MM.1S (cell line): ENCODE results near the gene GAL3ST1.

ENCODE experiments used
- DNase-seq: peaks from one replicate; pipeline ENCODE4 v3.0.0-alpha.2; 2015
- H2AFZ ChIP-seq: fragments of 300-600 bp; sonication (generic); 2 replicates; pipeline ENCODE4 v1.6.0; 2016; ENCODE audit warnings: antibody characterized with exemption, low read length
- H3F3A ChIP-seq: fragments of 300-600 bp; sonication (generic); 2 replicates; pipeline ENCODE4 v1.6.1; 2016; ENCODE audit warnings: mild to moderate bottlenecking, antibody characterized with exemption, low read length, moderate library complexity, mixed read lengths; ENCODE audit not compliant: insufficient read depth
- H3K27ac ChIP-seq: fragments of 300-600 bp; sonication (generic); 2 replicates; pipeline ENCODE4 v1.5.1; 2016; ENCODE audit warnings: mild to moderate bottlenecking, low read length
- H3K27me3 ChIP-seq: fragments of 300-600 bp; sonication (generic); replicated peaks from 2 replicates; pipeline ENCODE4 v1.6.0; 2016; ENCODE audit warnings: low read length; ENCODE audit not compliant: insufficient read depth
- H3K36me3 ChIP-seq: fragments of 300-600 bp; sonication (generic); replicated peaks from 2 replicates; pipeline ENCODE4 v1.6.1; 2016; ENCODE audit warnings: mild to moderate bottlenecking, low read length, mixed read lengths; ENCODE audit not compliant: insufficient read depth
- H3K4me1 ChIP-seq: fragments of 300-600 bp; sonication (generic); 2 replicates; pipeline ENCODE4 v1.6.1; 2016; ENCODE audit warnings: low read length, mixed read lengths
- H3K4me2 ChIP-seq: fragments of 300-600 bp; sonication (generic); 2 replicates; pipeline ENCODE4 v1.6.0; 2016; ENCODE audit warnings: low read depth, low read length
- H3K4me3 ChIP-seq: fragments of 300-600 bp; sonication (generic); 2 replicates; pipeline ENCODE4 v1.5.1; 2016; ENCODE audit warnings: low read length, mixed read lengths
- H3K79me2 ChIP-seq: fragments of 300-600 bp; sonication (generic); 2 replicates; pipeline ENCODE4 v1.6.1; 2016; ENCODE audit warnings: mixed run types, low read length, mixed read lengths
- H3K9ac ChIP-seq: fragments of 300-600 bp; sonication (generic); 2 replicates; pipeline ENCODE4 v1.6.1; 2016; ENCODE audit warnings: low read length, mixed read lengths
- H3K9me2 ChIP-seq: fragments of 300-600 bp; sonication (generic); replicated peaks from 2 replicates; pipeline ENCODE4 v1.6.1; 2016; ENCODE audit warnings: mild to moderate bottlenecking, low read length, mixed read lengths; ENCODE audit not compliant: insufficient read depth
- H3K9me3 ChIP-seq: fragments of 300-600 bp; sonication (generic); replicated peaks from 2 replicates; pipeline ENCODE4 v1.6.1; 2016; ENCODE audit warnings: mild to moderate bottlenecking, low read length, mixed read lengths; ENCODE audit not compliant: insufficient read depth
- H4K20me1 ChIP-seq: fragments of 300-600 bp; sonication (generic); 2 replicates; pipeline ENCODE4 v1.6.1; 2016; ENCODE audit warnings: mild to moderate bottlenecking, low read length, moderate library complexity, mixed read lengths; ENCODE audit not compliant: insufficient read depth
- CTCF ChIP-seq: fragments of 300-600 bp; sonication (generic); IDR thresholded peaks from 2 replicates; pipeline ENCODE4 v1.5.1; 2016; ENCODE audit warnings: antibody characterized with exemption, low read length, mixed read lengths
- EZH2 ChIP-seq: fragments of 300-600 bp; sonication (generic); optimal IDR thresholded peaks from 2 replicates; pipeline ENCODE3; 2017; ENCODE audit warnings: low read depth, mild to moderate bottlenecking, antibody characterized with exemption, low read length, mixed read lengths
- EZH2phosphoT487 ChIP-seq: fragments of 300-600 bp; sonication (generic); IDR thresholded peaks from 2 replicates; pipeline ENCODE4 v1.6.1; 2018; ENCODE audit warnings: antibody characterized with exemption, low read length

Gene GAL3ST1

GRCh38 chr22:30566125-30566524 is 8.3 kb downstream of the GAL3ST1 start:
- Histone ChIP-seq H2AFZ (no peak overlapping the region), H3K9ac (no peak overlapping the region), H3K4me3 (no peak overlapping the region), H3F3A (no peaks in the 10 kb centered on the region), H3K27ac (no peak overlapping the region), H4K20me1 (no peaks in the 10 kb centered on the region), H3K27me3 (peaks cover 20% of the 10 kb centered on the region), H3K4me2 (no peak overlapping the region), H3K4me1 (no peaks in the 10 kb centered on the region), H3K9me2 (no peaks in the 10 kb centered on the region), H3K9me3 (no peaks in the 10 kb centered on the region), H3K36me3 (no peaks in the 10 kb centered on the region), H3K79me2 (no peaks in the 10 kb centered on the region)
- DNase-seq: no peak
- TF ChIP-seq CTCF (no peak), EZH2phosphoT487 (no peak), EZH2 (no peak)

GRCh38 chr22:30565341-30565740 is 9.1 kb downstream of the GAL3ST1 start:
- Histone ChIP-seq H3K36me3 (no peaks in the 10 kb centered on the region), H3K4me1 (no peaks in the 10 kb centered on the region), H3K9ac (no peak overlapping the region), H3K9me2 (no peaks in the 10 kb centered on the region), H3K4me3 (no peak overlapping the region), H4K20me1 (no peaks in the 10 kb centered on the region), H3K27ac (no peak overlapping the region), H3K4me2 (no peak overlapping the region), H3K27me3 (peaks cover 20% of the 10 kb centered on the region), H3K79me2 (no peaks in the 10 kb centered on the region), H3F3A (no peaks in the 10 kb centered on the region), H3K9me3 (no peaks in the 10 kb centered on the region), H2AFZ (no peak overlapping the region)
- TF ChIP-seq EZH2phosphoT487: no peak
- TF ChIP-seq EZH2: no peak
- no peak for TF ChIP-seq CTCF
- no peak for DNase-seq

- no peaks in the 10 kb centered on the region for H4K20me1 ChIP-seq
- H3K9me3 ChIP-seq: no peaks in the 10 kb centered on the region
- no peak overlapping the region for H3K9ac ChIP-seq
Observed at GRCh38 chr22:30564761-30565119, 9.7 kb downstream of the GAL3ST1 start.

More at GRCh38 chr22:30564761-30565119, 9.7 kb downstream of the GAL3ST1 start:
- Histone ChIP-seq H3K4me1 (no peaks in the 10 kb centered on the region), H3K4me3 (no peak overlapping the region), H2AFZ (no peak overlapping the region), H3K79me2 (no peaks in the 10 kb centered on the region), H3K4me2 (no peak overlapping the region), H3K9me2 (no peaks in the 10 kb centered on the region), H3K36me3 (no peaks in the 10 kb centered on the region), H3K27me3 (peaks cover 18% of the 10 kb centered on the region), H3K27ac (no peak overlapping the region), H3F3A (no peaks in the 10 kb centered on the region)
- TF ChIP-seq EZH2: no peak
- TF ChIP-seq CTCF: no peak
- no peak for TF ChIP-seq EZH2phosphoT487
- no peak for DNase-seq
